CD4-positive, alpha-beta T cell treated with Interleukin-6 for 4 hours (primary cell): ENCODE results near the gene SYNPO.

Source experiments
- DNase-seq: peaks from one replicate; pipeline ENCODE4 v3.0.0-alpha.2; 2020; ENCODE audit warnings: mixed read lengths

Gene SYNPO

GRCh38 chr5:150659360-150660107 lies 19.1 kb downstream of the SYNPO start:
- DNase-seq: no peak

GRCh38 chr5:150660108-150660831 lies 19.8 kb downstream of the SYNPO start:
- no peak for DNase-seq

- DNase-seq: no peak
Observed at GRCh38 chr5:150661086-150661485, 20.6 kb downstream of the SYNPO start, which contains the start of gene MYOZ3. MYOZ3 (plus strand) TSS chr5:150661251; CDS start chr5:150662942, 1,691 bp downstream.

- DNase-seq: no peak
Observed at GRCh38 chr5:150661821-150662596, 21.5 kb downstream of the SYNPO start.

GRCh38 chr5:150662731-150663516 lies 22.5 kb downstream of the SYNPO start:
- no peak for DNase-seq

GRCh38 chr5:150663936-150664335 lies 23.5 kb downstream of the SYNPO start:
- no peak for DNase-seq

GRCh38 chr5:150665044-150665443 lies 24.6 kb downstream of the SYNPO start:
- no peak for DNase-seq

GRCh38 chr5:150670275-150670947 lies 30.0 kb downstream of the SYNPO start:
- DNase-seq: no peak

GRCh38 chr5:150670948-150671310 lies 30.5 kb downstream of the SYNPO start:
- no peak for DNase-seq

GRCh38 chr5:150671509-150672236 lies 31.2 kb downstream of the SYNPO start:
- DNase-seq: peak; percentile 21

- peak; percentile 46 for DNase-seq
Observed at GRCh38 chr5:150672237-150672883, 31.9 kb downstream of the SYNPO start.

- DNase-seq: no peak
Observed at GRCh38 chr5:150672884-150673275, 32.4 kb downstream of the SYNPO start.

- no peak for DNase-seq
Observed at GRCh38 chr5:150674341-150674821, 33.9 kb downstream of the SYNPO start.

GRCh38 chr5:150675069-150675468 lies 34.6 kb downstream of the SYNPO start:
- no peak for DNase-seq

GRCh38 chr5:150676578-150676977 lies 36.1 kb downstream of the SYNPO start:
- no peak for DNase-seq

GRCh38 chr5:150689120-150689519 lies 48.7 kb downstream of the SYNPO start:
- no peak for DNase-seq

- no peak for DNase-seq
Observed at GRCh38 chr5:150690760-150691159, 50.3 kb downstream of the SYNPO start.

- no peak for DNase-seq
Observed at GRCh38 chr5:150692276-150692675, 51.8 kb downstream of the SYNPO start.

GRCh38 chr5:150694612-150695011 lies 54.2 kb downstream of the SYNPO start:
- DNase-seq: no peak

GRCh38 chr5:150700246-150700593 lies 59.8 kb downstream of the SYNPO start:
- no peak for DNase-seq
